Osteocyte (in vitro differentiated cells): ENCODE measurements around the gene CFAP20. TPM values are rescaled to one million over a fixed set of nuclear protein-coding genes. Genes with fewer than 3 reads are reported as not detected.

Experiments used
- DNase-seq: peaks from one replicate; pipeline ENCODE4 v3.0.0; 2021; ENCODE audit warnings: mixed read lengths; ENCODE audit not compliant: unreplicated experiment; ENCODE audit errors: extremely low spot score
- H3K27ac Mint-ChIP-seq: one replicate; pipeline ENCODE4 v1.8.0; 2021; ENCODE audit warnings: mild to moderate bottlenecking, mixed read lengths; ENCODE audit not compliant: unreplicated experiment
- H3K27me3 Mint-ChIP-seq: one replicate; pipeline ENCODE4 v1.8.0; 2021; ENCODE audit warnings: mixed read lengths; ENCODE audit not compliant: unreplicated experiment
- H3K36me3 Mint-ChIP-seq: one replicate; pipeline ENCODE4 v1.8.0; 2021; ENCODE audit warnings: mixed read lengths; ENCODE audit not compliant: unreplicated experiment
- H3K4me1 Mint-ChIP-seq: one replicate; pipeline ENCODE4 v1.8.0; 2021; ENCODE audit warnings: mixed read lengths; ENCODE audit not compliant: unreplicated experiment
- H3K4me3 Mint-ChIP-seq: one replicate; pipeline ENCODE4 v1.8.0; 2021; ENCODE audit warnings: mild to moderate bottlenecking, moderate library complexity, mixed read lengths; ENCODE audit not compliant: unreplicated experiment
- H3K9me3 Mint-ChIP-seq: one replicate; pipeline ENCODE4 v1.8.0; 2021; ENCODE audit warnings: mixed read lengths; ENCODE audit not compliant: unreplicated experiment
- total RNA-seq: library from RNA; stranded (reverse); gene quantifications from 2 replicates; pipeline ENCODE4 v1.2.1, GENCODE V29; 2021
- TF ChIP-seq, protein P1 (sequence below): fragments of 200-600 bp; sonication (generic); IDR thresholded peaks from 2 replicates; pipeline ENCODE4 v1.5.0; 2021; ENCODE audit warnings: antibody characterized with exemption, mild to moderate bottlenecking, moderate library complexity

Gene CFAP20
- total RNA-seq, 1 donor from 2014 or later = 28.7 TPM

DNA sequence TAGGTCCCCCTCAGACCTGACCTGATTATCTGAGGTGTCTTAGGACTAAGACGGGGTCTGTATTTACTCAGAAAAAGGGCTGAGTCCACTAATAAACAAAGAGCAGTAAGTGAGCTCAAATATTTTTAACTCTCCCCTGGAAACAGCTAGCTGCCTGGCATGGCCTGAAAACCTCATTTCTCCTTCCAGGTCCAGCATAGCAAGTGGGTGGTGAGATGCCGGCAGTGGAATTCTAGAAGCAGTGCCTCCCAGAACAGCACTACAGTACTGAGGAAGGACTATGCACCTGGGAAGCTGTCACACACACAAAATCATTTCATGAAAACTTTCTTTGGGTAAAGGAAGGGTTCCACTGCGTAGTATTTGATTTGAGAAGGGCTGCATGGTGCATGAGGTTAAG, 29.5 kb upstream of the CFAP20 start:
- peaks cover 35% of the 10 kb centered on the region for H3K36me3 Mint-ChIP-seq
- TF ChIP-seq, protein P1, sequence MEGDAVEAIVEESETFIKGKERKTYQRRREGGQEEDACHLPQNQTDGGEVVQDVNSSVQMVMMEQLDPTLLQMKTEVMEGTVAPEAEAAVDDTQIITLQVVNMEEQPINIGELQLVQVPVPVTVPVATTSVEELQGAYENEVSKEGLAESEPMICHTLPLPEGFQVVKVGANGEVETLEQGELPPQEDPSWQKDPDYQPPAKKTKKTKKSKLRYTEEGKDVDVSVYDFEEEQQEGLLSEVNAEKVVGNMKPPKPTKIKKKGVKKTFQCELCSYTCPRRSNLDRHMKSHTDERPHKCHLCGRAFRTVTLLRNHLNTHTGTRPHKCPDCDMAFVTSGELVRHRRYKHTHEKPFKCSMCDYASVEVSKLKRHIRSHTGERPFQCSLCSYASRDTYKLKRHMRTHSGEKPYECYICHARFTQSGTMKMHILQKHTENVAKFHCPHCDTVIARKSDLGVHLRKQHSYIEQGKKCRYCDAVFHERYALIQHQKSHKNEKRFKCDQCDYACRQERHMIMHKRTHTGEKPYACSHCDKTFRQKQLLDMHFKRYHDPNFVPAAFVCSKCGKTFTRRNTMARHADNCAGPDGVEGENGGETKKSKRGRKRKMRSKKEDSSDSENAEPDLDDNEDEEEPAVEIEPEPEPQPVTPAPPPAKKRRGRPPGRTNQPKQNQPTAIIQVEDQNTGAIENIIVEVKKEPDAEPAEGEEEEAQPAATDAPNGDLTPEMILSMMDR = no peak
- H3K27ac Mint-ChIP-seq = no peak overlapping the region
- H3K4me1 Mint-ChIP-seq = no peaks in the 10 kb centered on the region
- H3K9me3 Mint-ChIP-seq = no peaks in the 10 kb centered on the region
- DNase-seq = peak; percentile 34
- no peak overlapping the region for H3K4me3 Mint-ChIP-seq
- no peaks in the 10 kb centered on the region for H3K27me3 Mint-ChIP-seq

GRCh38 chr16:58157951-58158540, 28.9 kb upstream of the CFAP20 start:
- peaks cover 29% of the 10 kb centered on the region for H3K36me3 Mint-ChIP-seq
- no peak overlapping the region for H3K27ac Mint-ChIP-seq
- no peaks in the 10 kb centered on the region for H3K27me3 Mint-ChIP-seq
- DNase-seq = peak; percentile 68
- no peak overlapping the region for H3K4me3 Mint-ChIP-seq
- TF ChIP-seq, protein P1 = no peak
- H3K4me1 Mint-ChIP-seq = no peaks in the 10 kb centered on the region
- H3K9me3 Mint-ChIP-seq = no peaks in the 10 kb centered on the region

- Mint-ChIP-seq H3K4me3 (no peak overlapping the region), H3K9me3 (no peaks in the 10 kb centered on the region), H3K36me3 (peaks cover 24% of the 10 kb centered on the region), H3K27ac (no peak overlapping the region), H3K4me1 (no peaks in the 10 kb centered on the region), H3K27me3 (no peaks in the 10 kb centered on the region)
- DNase-seq = peak; percentile 65
- TF ChIP-seq, protein P1 = no peak
These were observed 28.1 kb upstream of the CFAP20 start for GRCh38 chr16:58157239-58157638.

DNA sequence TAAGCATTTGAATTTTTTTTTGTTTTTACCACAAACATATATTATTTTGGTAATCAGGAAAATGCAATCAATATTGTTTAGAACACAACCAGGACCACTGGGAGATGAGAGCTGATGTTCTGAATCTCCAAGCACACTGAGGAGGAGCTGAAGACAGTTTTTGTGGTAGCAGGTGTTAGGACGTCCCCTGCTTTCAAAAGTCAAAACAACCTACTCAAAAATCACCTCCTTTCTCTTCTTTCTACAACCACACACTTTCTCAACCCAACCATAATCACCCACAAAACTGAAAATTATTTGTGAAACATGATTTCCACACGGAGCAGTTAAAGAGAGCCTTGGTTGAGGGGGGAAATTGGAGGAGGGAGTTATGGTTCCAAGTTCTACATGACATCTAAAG, 26.7 kb upstream of the CFAP20 start:
- Mint-ChIP-seq H3K27me3 (no peaks in the 10 kb centered on the region), H3K4me3 (no peak overlapping the region), H3K9me3 (no peaks in the 10 kb centered on the region), H3K4me1 (no peaks in the 10 kb centered on the region), H3K36me3 (peaks cover 20% of the 10 kb centered on the region), H3K27ac (no peak overlapping the region)
- no peak for DNase-seq
- TF ChIP-seq, protein P1 = no peak

GRCh38 chr16:58154345-58154744, 25.2 kb upstream of the CFAP20 start:
- Mint-ChIP-seq H3K9me3 (no peaks in the 10 kb centered on the region), H3K27me3 (peaks cover 3% of the 10 kb centered on the region), H3K27ac (no peak overlapping the region)

More at GRCh38 chr16:58154345-58154744, 25.2 kb upstream of the CFAP20 start:
- TF ChIP-seq, protein P1 = no peak
- Mint-ChIP-seq H3K4me1 (no peaks in the 10 kb centered on the region), H3K36me3 (peaks cover 7% of the 10 kb centered on the region), H3K4me3 (no peak overlapping the region)
- no peak for DNase-seq
